Measurements from ENCODE around the gene PTPRN2. TPM values are rescaled to one million over a fixed set of nuclear protein-coding genes. Genes with fewer than 3 reads are reported as not detected.

The PTPRN2 gene
- total RNA-seq, 1 experiment from 2014 or later: 2.1 TPM

GRCh38 chr7:157609932-157610640, 977.5 kb downstream of the PTPRN2 start:
- Histone ChIP-seq H3K27ac (ENCODE audit: low read depth, low read length) (no peak overlapping the region), H2AFZ (ENCODE audit: low read depth, low read length, poor library complexity, severe bottlenecking) (no peak overlapping the region), H3K9me2 (ENCODE audit: insufficient read depth) (no peaks in the 10 kb centered on the region), H3K4me1 (ENCODE audit: control insufficient read depth in 1 of 2, insufficient read depth in 2 of 2, low read length in 2 of 2) (no peaks in the 10 kb centered on the region), H3K9ac (ENCODE audit: low read length) (no peak overlapping the region), H3K4me3 (replicated peaks in 1 of 2; ENCODE audit: low read depth in 1 of 2, low read length in 2 of 2) (no peak overlapping the region), H3K36me3 (ENCODE audit: control insufficient read depth in 1 of 2, insufficient read depth in 2 of 2, low read length in 2 of 2) (no peaks in the 10 kb centered on the region; a peak in 1 of 4 replicates), H4K20me1 (ENCODE audit: insufficient read depth) (no peaks in the 10 kb centered on the region), H3K27me3 (ENCODE audit: insufficient read depth, low read length) (no peaks in the 10 kb centered on the region), H3K79me2 (ENCODE audit: insufficient read depth, low read length) (no peaks in the 10 kb centered on the region), H3K4me2 (ENCODE audit: low read length) (no peak overlapping the region), H3K9me3 (ENCODE audit: control insufficient read depth in 1 of 2, insufficient read depth in 1 of 2, low read depth in 1 of 2, low read length in 2 of 2) (no peaks in the 10 kb centered on the region)
- ATAC-seq (no peak), DNase-seq (ENCODE audit: low read depth, low spot score) (no peak)
- no TSS peak for BruUV-seq (replicated peaks)
- ChIA-PET POLR2A (no interaction called here), CTCF (no interaction called here), RAD21 (ENCODE audit: low non-redundant PET in 1 of 2, low total read pairs in 2 of 2, uncharacterized antibody in 2 of 2, unreplicated experiment in 2 of 2) (no interaction called here)
- no peak for TF ChIP-seq ZNF274 (IDR thresholded peaks at IDR 0.05; ENCODE audit: low read depth, low read length)
- TF ChIP-seq YY1 (IDR thresholded peaks at IDR 0.05; ENCODE audit: extremely low read depth, insufficient replicate concordance, low read depth, low read length): no peak
- no peak for TF ChIP-seq POLR2AphosphoS5 (IDR thresholded peaks at IDR 0.05; ENCODE audit: low read depth, low read length)
- TF ChIP-seq ZFX (IDR thresholded peaks at IDR 0.05): no peak
- intact Hi-C loops (cut with micrococcal nuclease): no loop called here

DNA sequence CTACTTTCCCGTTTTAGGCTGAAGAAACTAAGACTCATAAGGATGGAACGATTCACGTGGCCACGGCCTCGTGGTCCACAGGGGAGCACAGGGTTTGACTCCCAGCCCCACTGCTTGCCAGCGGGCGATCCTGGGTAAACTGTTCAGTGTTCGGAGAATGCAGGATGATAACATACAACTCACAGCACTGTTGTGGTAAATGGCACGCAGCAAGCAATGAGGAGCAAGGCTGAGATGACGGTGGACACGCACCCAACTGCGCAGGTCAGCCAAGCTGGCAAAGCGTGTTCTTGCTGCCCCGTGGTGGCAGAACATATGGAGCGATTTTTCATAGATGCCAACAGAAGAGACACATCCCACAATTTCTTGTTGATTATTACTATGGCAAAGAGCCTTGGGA, 978.1 kb downstream of the PTPRN2 start:
- ChIA-PET CTCF (no interaction called here), POLR2A (no interaction called here), RAD21 (ENCODE audit: low non-redundant PET in 1 of 2, low total read pairs in 2 of 2, uncharacterized antibody in 2 of 2, unreplicated experiment in 2 of 2) (no interaction called here)
- no peak overlapping the region for H2AFZ ChIP-seq (ENCODE audit: low read depth, low read length, poor library complexity, severe bottlenecking)
- no peaks in the 10 kb centered on the region for H3K9me3 ChIP-seq (ENCODE audit: control insufficient read depth in 1 of 2, insufficient read depth in 1 of 2, low read depth in 1 of 2, low read length in 2 of 2)
- no peak overlapping the region for H3K27ac ChIP-seq (ENCODE audit: low read depth, low read length)
- H3K9me2 ChIP-seq (ENCODE audit: insufficient read depth): no peaks in the 10 kb centered on the region
- H4K20me1 ChIP-seq (ENCODE audit: insufficient read depth): no peaks in the 10 kb centered on the region
- DNase-seq (ENCODE audit: low read depth, low spot score) (no peak), ATAC-seq (no peak)
- no peaks in the 10 kb centered on the region for H3K79me2 ChIP-seq (ENCODE audit: insufficient read depth, low read length)
- H3K9ac ChIP-seq (ENCODE audit: low read length): no peak overlapping the region
- H3K27me3 ChIP-seq (ENCODE audit: insufficient read depth, low read length): no peaks in the 10 kb centered on the region
- H3K4me1 ChIP-seq (ENCODE audit: control insufficient read depth in 1 of 2, insufficient read depth in 2 of 2, low read length in 2 of 2): no peaks in the 10 kb centered on the region
- no peak overlapping the region for H3K4me2 ChIP-seq (ENCODE audit: low read length)
- no peaks in the 10 kb centered on the region; a peak in 1 of 4 replicates for H3K36me3 ChIP-seq (ENCODE audit: control insufficient read depth in 1 of 2, insufficient read depth in 2 of 2, low read length in 2 of 2)
- no peak overlapping the region for H3K4me3 ChIP-seq (replicated peaks in 1 of 2; ENCODE audit: low read depth in 1 of 2, low read length in 2 of 2)
- BruUV-seq (replicated peaks): no TSS peak
- intact Hi-C loops (cut with micrococcal nuclease): no loop called here
- no peak for TF ChIP-seq SIN3A (IDR thresholded peaks at IDR 0.05; ENCODE audit: low read depth)
- TF ChIP-seq FOSL1 (IDR thresholded peaks at IDR 0.05; ENCODE audit: low read depth): no peak
